OCI-LY3 (cell line): ENCODE data around the gene NR2F2.

ENCODE experiments used
- EZH2phosphoT487 ChIP-seq: fragments of 200-600 bp; shearing (Covaris generic); IDR thresholded peaks from 2 replicates; pipeline ENCODE4 v1.6.1; 2018; ENCODE audit warnings: antibody characterized with exemption, mixed run types, low read depth
- TF ChIP-seq, protein P1 (sequence below): fragments of 200-600, 300-600 bp; sonication (generic); IDR thresholded peaks from 2 replicates; pipeline ENCODE4 v1.5.1; 2014; ENCODE audit warnings: antibody characterized with exemption, low read length, low read depth

DNA sequence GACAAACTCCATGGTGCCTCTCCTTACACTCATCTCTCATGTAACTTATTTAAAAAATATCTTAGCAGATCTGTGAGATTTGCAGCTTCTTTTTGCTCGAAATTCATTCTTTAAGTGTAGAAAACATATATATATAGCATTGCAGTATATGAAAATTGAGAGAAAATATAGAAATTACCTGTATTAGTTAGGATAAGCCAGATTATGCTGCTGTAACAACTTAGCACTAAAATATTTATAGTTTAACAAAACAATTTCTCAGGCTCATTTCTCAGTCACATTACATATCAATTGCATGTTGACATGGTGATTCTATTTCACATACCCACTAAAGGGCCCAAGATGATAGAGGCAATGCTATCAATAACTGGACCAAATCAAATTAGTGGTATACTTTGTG lies 54.7 kb downstream of the NR2F2 start:
- TF ChIP-seq, protein P1, sequence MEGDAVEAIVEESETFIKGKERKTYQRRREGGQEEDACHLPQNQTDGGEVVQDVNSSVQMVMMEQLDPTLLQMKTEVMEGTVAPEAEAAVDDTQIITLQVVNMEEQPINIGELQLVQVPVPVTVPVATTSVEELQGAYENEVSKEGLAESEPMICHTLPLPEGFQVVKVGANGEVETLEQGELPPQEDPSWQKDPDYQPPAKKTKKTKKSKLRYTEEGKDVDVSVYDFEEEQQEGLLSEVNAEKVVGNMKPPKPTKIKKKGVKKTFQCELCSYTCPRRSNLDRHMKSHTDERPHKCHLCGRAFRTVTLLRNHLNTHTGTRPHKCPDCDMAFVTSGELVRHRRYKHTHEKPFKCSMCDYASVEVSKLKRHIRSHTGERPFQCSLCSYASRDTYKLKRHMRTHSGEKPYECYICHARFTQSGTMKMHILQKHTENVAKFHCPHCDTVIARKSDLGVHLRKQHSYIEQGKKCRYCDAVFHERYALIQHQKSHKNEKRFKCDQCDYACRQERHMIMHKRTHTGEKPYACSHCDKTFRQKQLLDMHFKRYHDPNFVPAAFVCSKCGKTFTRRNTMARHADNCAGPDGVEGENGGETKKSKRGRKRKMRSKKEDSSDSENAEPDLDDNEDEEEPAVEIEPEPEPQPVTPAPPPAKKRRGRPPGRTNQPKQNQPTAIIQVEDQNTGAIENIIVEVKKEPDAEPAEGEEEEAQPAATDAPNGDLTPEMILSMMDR: no peak
- TF ChIP-seq EZH2phosphoT487: no peak
